PC-9 (cell line): ENCODE results near the gene KLK4.

ENCODE experiments used
- CTCF ChIP-seq: fragments of 200-600 bp; sonication (generic); conservative IDR thresholded peaks from 2 replicates; pipeline ENCODE4 v1.6.1; 2017; ENCODE audit warnings: mixed run types, antibody characterized with exemption, mild to moderate bottlenecking, moderate library complexity
- EZH2 ChIP-seq: fragments of 200-600 bp; sonication (generic); IDR thresholded peaks from 2 replicates; pipeline ENCODE4 v1.8.0; 2017; ENCODE audit warnings: antibody characterized with exemption, low read depth

GRCh38 chr19:50916069-50916468, 4.9 kb upstream of the KLK4 start:
- no peak for TF ChIP-seq CTCF
- no peak for TF ChIP-seq EZH2
